ENCODE measurements around the gene EFNB3.
A peak's percentile ranks its signal among the peaks of the same experiment; 100 is the strongest.

Gene EFNB3

GRCh38 chr17:7729816-7730215, 24.8 kb downstream of the EFNB3 start:
- Histone ChIP-seq H3K27ac (replicated peaks) (no peak overlapping the region), H3K4me3 (replicated peaks; ENCODE audit: insufficient read depth, low read length) (no peak overlapping the region), H3K27me3 (ENCODE audit: insufficient read depth, poor library complexity, severe bottlenecking) (no peaks in the 10 kb centered on the region)
- DNase-seq (ENCODE audit: low read depth in 1 of 2, low spot score in 1 of 2) = peak in 1 of 2 experiments; percentile 9
- TF ChIP-seq REST (IDR thresholded peaks at IDR 0.05; ENCODE audit: insufficient replicate concordance, low read depth) (no peak), SPI1 (IDR thresholded peaks at IDR 0.05; ENCODE audit: borderline replicate concordance, low read depth) (no peak), POLR2AphosphoS5 (IDR thresholded peaks at IDR 0.05; ENCODE audit: low read depth) (no peak), GABPA (IDR thresholded peaks at IDR 0.05; ENCODE audit: low read depth) (no peak), CTCF (IDR thresholded peaks at IDR 0.05; ENCODE audit: insufficient read depth, low read length) (no peak)

GRCh38 chr17:7732981-7733539, 28.1 kb downstream of the EFNB3 start:
- no peak overlapping the region for H3K4me3 ChIP-seq (replicated peaks; ENCODE audit: insufficient read depth, low read length)
- no peaks in the 10 kb centered on the region for H3K27me3 ChIP-seq (ENCODE audit: insufficient read depth, poor library complexity, severe bottlenecking)
- H3K27ac ChIP-seq (replicated peaks) = no peak overlapping the region
- no peak for DNase-seq (ENCODE audit: low read depth in 1 of 2, low spot score in 1 of 2)
- no peak for TF ChIP-seq CTCF (IDR thresholded peaks at IDR 0.05; ENCODE audit: insufficient read depth, low read length)

GRCh38 chr17:7737601-7738000, 32.6 kb downstream of the EFNB3 start:
- no peak overlapping the region for H3K27ac ChIP-seq (replicated peaks)
- no peaks in the 10 kb centered on the region for H3K27me3 ChIP-seq (ENCODE audit: insufficient read depth, poor library complexity, severe bottlenecking)
- TF ChIP-seq GABPA (IDR thresholded peaks at IDR 0.05; ENCODE audit: low read depth) = no peak
- no peak for TF ChIP-seq POLR2AphosphoS5 (IDR thresholded peaks at IDR 0.05; ENCODE audit: low read depth)
- TF ChIP-seq REST (IDR thresholded peaks at IDR 0.05; ENCODE audit: insufficient replicate concordance, low read depth) = no peak
- no peak for TF ChIP-seq CTCF (IDR thresholded peaks at IDR 0.05; ENCODE audit: insufficient read depth, low read length)
- no peak for TF ChIP-seq SPI1 (IDR thresholded peaks at IDR 0.05; ENCODE audit: borderline replicate concordance, low read depth)
- H3K4me3 ChIP-seq (replicated peaks; ENCODE audit: insufficient read depth, low read length) = no peak overlapping the region
- DNase-seq (ENCODE audit: low read depth in 1 of 2, low spot score in 1 of 2) = no peak

- no peaks in the 10 kb centered on the region for H3K27me3 ChIP-seq (ENCODE audit: insufficient read depth, poor library complexity, severe bottlenecking)
- TF ChIP-seq CTCF (IDR thresholded peaks at IDR 0.05; ENCODE audit: insufficient read depth, low read length) (no peak), REST (IDR thresholded peaks at IDR 0.05; ENCODE audit: insufficient replicate concordance, low read depth) (no peak), SPI1 (IDR thresholded peaks at IDR 0.05; ENCODE audit: borderline replicate concordance, low read depth) (no peak), GABPA (IDR thresholded peaks at IDR 0.05; ENCODE audit: low read depth) (no peak), POLR2AphosphoS5 (IDR thresholded peaks at IDR 0.05; ENCODE audit: low read depth) (no peak)
- H3K4me3 ChIP-seq (replicated peaks; ENCODE audit: insufficient read depth, low read length) = no peak overlapping the region
- H3K27ac ChIP-seq (replicated peaks) = no peak overlapping the region
- DNase-seq (ENCODE audit: low read depth in 1 of 2, low spot score in 1 of 2) = no peak
Observed at GRCh38 chr17:7739746-7740145, 34.7 kb downstream of the EFNB3 start.
